K562 (cell line): ENCODE results near the gene TBC1D20. TPM values are rescaled to one million over a fixed set of nuclear protein-coding genes. Genes with fewer than 3 reads are reported as not detected.

Experiments
- MGA ChIP-seq: fragments of 450-650 bp; IDR thresholded peaks from 2 replicates; pipeline ENCODE4 v1.6.1; 2016; ENCODE audit warnings: mild to moderate bottlenecking, moderate library complexity
- PBX2 ChIP-seq, 2 experiments: IDR thresholded peaks in 1 of 2; conservative IDR thresholded peaks in 1 of 2; 2 replicates each; pipeline ENCODE4 v1.6.1; 2016; ENCODE audit warnings: low read depth in 2 of 2, mild to moderate bottlenecking in 1 of 2, missing compliant biosample characterization in 1 of 2, missing genetic modification characterization in 1 of 2, moderate library complexity in 1 of 2
- PKNOX1 ChIP-seq: fragments of 450-650 bp; IDR thresholded peaks from 2 replicates; pipeline ENCODE4 v1.6.1; 2016
- TSHZ1 ChIP-seq: fragments of 250-450 bp; sonication (Bioruptor Pico); IDR thresholded peaks from 2 replicates; pipeline ENCODE4 v1.4.0; 2020; ENCODE audit warnings: mild to moderate bottlenecking, moderate library complexity
- ZZZ3 ChIP-seq: fragments of 450-650 bp; IDR thresholded peaks from 2 replicates; pipeline ENCODE4 v1.6.1; 2016; ENCODE audit warnings: antibody characterized with exemption, mild to moderate bottlenecking, moderate library complexity
- polyA plus RNA-seq, 8 experiments: library from polyadenylated mRNA; depleted of rRNA in 4 of 8; stranded (reverse) in 5 of 8; unstranded in 3 of 8; fragments of >200 nt; fragmentation: Nextera tagmentation in 2 of 8; fragmentation: Illumina TruSeq in 1 of 8; extraction: Ambion mirVana in 2 of 8; extraction: Trizol in 1 of 8; gene quantifications; 2 replicates each; pipeline versions ENCODE4 v1.2.1 to v1.2.3, GENCODE V29; 2011 to 2014; ENCODE audit warnings: inconsistent platforms in 1 of 8, missing spikeins in 1 of 8
- total RNA-seq, 7 experiments: library from RNA; depleted of rRNA in 6 of 7; stranded (reverse); fragments of >200 nt in 6 of 7; fragmentation: Illumina TruSeq in 2 of 7; extraction: Trizol in 2 of 7; gene quantifications; 2 replicates each; pipeline versions ENCODE4 v1.2.1 to v1.2.3, GENCODE V29; 2011 to 2021; ENCODE audit warnings: low replicate concordance in 1 of 7

Gene TBC1D20
- total and polyA plus RNA-seq, 9 of the 15 experiments (the other 6 are each of a cell fraction or from before 2014, with no cell fraction given) = 7.0 to 25.3 (median 15.1) TPM

GRCh38 chr20:406200-407132, 55.9 kb downstream of the TBC1D20 start (continued):
- TF ChIP-seq TSHZ1 (CRISPR knock-in tag) = 0 out of 2 replicates have a peak, but pooled peaks have one; percentile 33
- TF ChIP-seq PBX2 (CRISPR knock-in tag; IDR thresholded peaks at IDR 0.05; ENCODE audit: low read depth) = no peak; the same call in 1 of the 2 replicates
- peak; percentile 49; the same call in 1 of the 2 replicates for TF ChIP-seq PBX2 (tag; conservative IDR thresholded peaks at IDR 0.05; ENCODE audit: low read depth)
- TF ChIP-seq PKNOX1 = peak; percentile 89
- no peak for TF ChIP-seq MGA
- TF ChIP-seq ZZZ3 = no peak
